Testis (tissue), 3 donors: ENCODE measurements around the gene ASB8. TPM values are rescaled to one million over a fixed set of nuclear protein-coding genes. Genes with fewer than 3 reads are reported as not detected.
A peak's percentile ranks its signal among the peaks of the same experiment; 100 is the strongest.

Experiments
- DNase-seq: peaks from one replicate; pipeline ENCODE4 v3.0.0-alpha.2; 2019
- H3K27ac ChIP-seq, 2 donors: fragments of 200-600 bp; sonication (generic); one replicate each; pipeline ENCODE4 v1.5.1; 2019
- H3K27me3 ChIP-seq: fragments of 200-600 bp; sonication (generic); one replicate; pipeline ENCODE4 v1.5.1; 2019
- H3K36me3 ChIP-seq: fragments of 200-600 bp; sonication (generic); one replicate; pipeline ENCODE4 v1.5.1; 2017; ENCODE audit warnings: low read depth; ENCODE audit errors: missing control alignments
- H3K4me1 ChIP-seq: fragments of 200-600 bp; sonication (generic); one replicate; pipeline ENCODE4 v1.5.1; 2019
- H3K4me3 ChIP-seq, 2 donors: fragments of 200-600 bp; sonication (generic); one replicate each; pipeline ENCODE4 v1.5.1; 2017 to 2019
- H3K9me3 ChIP-seq: fragments of 200-600 bp; sonication (generic); one replicate; pipeline ENCODE4 v1.5.1; 2017
- POLR2A ChIP-seq: fragments of 450-650 bp; IDR thresholded peaks from one replicate; pipeline ENCODE4 v1.6.1; 2017; ENCODE audit warnings: antibody characterized with exemption, mild to moderate bottlenecking, moderate library complexity
- WGBS, 2 donors: methylation state at CpG; one replicate each; pipeline ENCODE4 v1.1.5; 2018; 5-methylcytosine and 5-hydroxymethylcytosine counted together
- intact Hi-C: fragments of 100-400 bp; cut with DNase I; formaldehyde crosslinking; loops from one replicate; pipeline ENCODE4 v1.15.1; 2023; ENCODE audit warnings: low total_unique reads
- polyA plus RNA-seq: library from polyadenylated mRNA; stranded (reverse); fragments of 350-450 nt; fragmentation: Illumina TruSeq; extraction: RNeasy Lipid Tissue Mini Kit (QIAGEN cat#74804); gene quantifications from one replicate; pipeline ENCODE4 v1.2.3, GENCODE V29; 2014; ENCODE audit warnings: low read depth, low replicate concordance; ENCODE audit not compliant: insufficient read depth
- total RNA-seq, 2 donors: library from RNA; depleted of rRNA; stranded (reverse); fragments of >200 nt; gene quantifications; one replicate each; pipeline ENCODE4 v1.2.3, GENCODE V29; 2016
- TF ChIP-seq, protein P1 (sequence below), 3 experiments: fragments of 450-650 bp in 2 of 3; fragments of 200-600 bp in 1 of 3; sonication (generic) in 1 of 3; IDR thresholded peaks; one replicate each; pipeline ENCODE4 v1.5.1; 2016 to 2019; ENCODE audit warnings: antibody characterized with exemption in 3 of 3, mild to moderate bottlenecking in 2 of 3, moderate library complexity in 1 of 3

Gene ASB8
- total and polyA plus RNA-seq, 3 donors from 2014 or later: 34.7 to 55.4 (median 46.8) TPM

DNA sequence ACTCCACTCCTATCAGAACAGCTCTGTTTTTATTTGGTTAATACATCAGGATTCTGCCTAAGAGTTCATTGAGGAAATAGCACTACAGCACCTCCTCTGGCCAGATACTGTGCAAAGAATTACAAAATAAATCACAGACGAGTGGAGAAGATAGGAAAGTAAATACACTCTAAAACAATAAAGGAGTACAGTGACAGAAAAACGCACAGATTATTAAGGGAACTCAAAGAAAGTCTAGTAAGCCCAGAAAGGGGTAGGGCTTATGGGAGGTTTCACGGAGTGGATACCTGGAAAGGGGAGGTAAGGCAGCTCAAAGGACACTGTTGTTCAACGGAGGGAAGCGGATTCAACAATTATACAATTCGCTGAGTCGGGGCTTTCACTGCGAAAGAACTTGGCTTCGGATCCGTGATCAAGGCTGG, 40.2 kb upstream of the ASB8 start:
- DNase-seq: no peak
- H3K4me1 ChIP-seq: peaks cover 5% of the 10 kb centered on the region
- WGBS, 2 donors: 1 to 2% methylated on average over 10 of the region's 10 CpGs
- H3K27me3 ChIP-seq: no peaks in the 10 kb centered on the region
- peak overlapping the region; percentile 96 to 98 for H3K27ac ChIP-seq
- intact Hi-C loops: no loop called here
- H3K36me3 ChIP-seq: no peaks in the 10 kb centered on the region
- TF ChIP-seq POLR2A: no peak
- TF ChIP-seq, protein P1, sequence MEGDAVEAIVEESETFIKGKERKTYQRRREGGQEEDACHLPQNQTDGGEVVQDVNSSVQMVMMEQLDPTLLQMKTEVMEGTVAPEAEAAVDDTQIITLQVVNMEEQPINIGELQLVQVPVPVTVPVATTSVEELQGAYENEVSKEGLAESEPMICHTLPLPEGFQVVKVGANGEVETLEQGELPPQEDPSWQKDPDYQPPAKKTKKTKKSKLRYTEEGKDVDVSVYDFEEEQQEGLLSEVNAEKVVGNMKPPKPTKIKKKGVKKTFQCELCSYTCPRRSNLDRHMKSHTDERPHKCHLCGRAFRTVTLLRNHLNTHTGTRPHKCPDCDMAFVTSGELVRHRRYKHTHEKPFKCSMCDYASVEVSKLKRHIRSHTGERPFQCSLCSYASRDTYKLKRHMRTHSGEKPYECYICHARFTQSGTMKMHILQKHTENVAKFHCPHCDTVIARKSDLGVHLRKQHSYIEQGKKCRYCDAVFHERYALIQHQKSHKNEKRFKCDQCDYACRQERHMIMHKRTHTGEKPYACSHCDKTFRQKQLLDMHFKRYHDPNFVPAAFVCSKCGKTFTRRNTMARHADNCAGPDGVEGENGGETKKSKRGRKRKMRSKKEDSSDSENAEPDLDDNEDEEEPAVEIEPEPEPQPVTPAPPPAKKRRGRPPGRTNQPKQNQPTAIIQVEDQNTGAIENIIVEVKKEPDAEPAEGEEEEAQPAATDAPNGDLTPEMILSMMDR (IDR thresholded peaks at IDR 0.05): peak in 1 of 3 experiments; percentile 27
- H3K4me3 ChIP-seq: peak overlapping the region; percentile 76 to 88
- H3K9me3 ChIP-seq: no peaks in the 10 kb centered on the region

DNA sequence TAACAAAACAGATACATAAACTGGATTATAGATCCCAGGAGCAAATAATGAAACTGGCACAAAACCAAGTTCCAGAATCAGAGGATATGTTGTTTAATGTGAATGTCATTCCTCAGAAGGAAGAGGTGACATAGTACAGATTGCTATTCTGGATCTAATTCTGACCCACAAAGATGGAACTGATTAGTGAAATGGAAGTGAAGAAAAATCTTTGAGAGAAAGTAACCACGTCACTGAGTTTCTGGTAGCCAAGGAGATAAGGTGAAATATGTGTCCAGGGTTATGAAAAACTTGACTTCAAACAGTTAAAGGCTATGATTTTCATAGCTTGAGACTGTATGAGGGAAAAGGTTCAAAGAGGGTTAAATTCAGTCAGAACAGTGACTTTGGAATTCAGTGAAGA, 37.5 kb upstream of the ASB8 start:
- 56 to 61% methylated on average over 1 of the region's 1 CpG for WGBS, 2 donors
- H3K36me3 ChIP-seq: no peaks in the 10 kb centered on the region
- no peaks in the 10 kb centered on the region for H3K27me3 ChIP-seq
- TF ChIP-seq POLR2A: no peak
- TF ChIP-seq, protein P1 (IDR thresholded peaks at IDR 0.05): no peak
- intact Hi-C loops: no loop called here
- DNase-seq: no peak
- no peaks in the 10 kb centered on the region for H3K9me3 ChIP-seq
- no peak overlapping the region for H3K27ac ChIP-seq
- H3K4me1 ChIP-seq: peaks cover 5% of the 10 kb centered on the region
- H3K4me3 ChIP-seq: no peak overlapping the region

DNA sequence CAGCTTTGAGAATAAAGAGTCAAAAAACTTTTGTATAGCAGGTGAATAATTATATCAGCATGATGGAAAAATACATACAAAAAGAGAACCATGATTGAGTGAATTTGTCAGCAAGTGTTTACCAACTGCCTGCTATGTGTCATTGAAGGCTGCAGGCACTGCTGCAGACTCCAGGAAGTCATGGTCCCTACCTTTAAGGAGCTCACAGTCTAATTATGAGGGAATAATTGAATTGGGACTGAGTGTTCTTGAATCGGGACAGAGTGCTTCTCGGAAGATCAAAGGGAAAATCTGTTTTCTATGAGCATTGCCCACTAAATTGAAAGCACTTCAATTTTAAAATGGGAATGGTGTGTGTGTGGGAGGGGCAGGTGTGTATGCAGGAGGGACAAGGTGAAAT, 36.3 kb upstream of the ASB8 start:
- Histone ChIP-seq H3K27me3 (no peaks in the 10 kb centered on the region), H3K36me3 (no peaks in the 10 kb centered on the region), H3K4me3 (no peak overlapping the region), H3K27ac (no peak overlapping the region), H3K9me3 (no peaks in the 10 kb centered on the region), H3K4me1 (no peaks in the 10 kb centered on the region)
- 55% methylated on average over 2 of the region's 2 CpGs for WGBS, 2 donors
- no peak for DNase-seq
- intact Hi-C loops: no loop called here
- TF ChIP-seq, protein P1 (IDR thresholded peaks at IDR 0.05): no peak
- no peak for TF ChIP-seq POLR2A

DNA sequence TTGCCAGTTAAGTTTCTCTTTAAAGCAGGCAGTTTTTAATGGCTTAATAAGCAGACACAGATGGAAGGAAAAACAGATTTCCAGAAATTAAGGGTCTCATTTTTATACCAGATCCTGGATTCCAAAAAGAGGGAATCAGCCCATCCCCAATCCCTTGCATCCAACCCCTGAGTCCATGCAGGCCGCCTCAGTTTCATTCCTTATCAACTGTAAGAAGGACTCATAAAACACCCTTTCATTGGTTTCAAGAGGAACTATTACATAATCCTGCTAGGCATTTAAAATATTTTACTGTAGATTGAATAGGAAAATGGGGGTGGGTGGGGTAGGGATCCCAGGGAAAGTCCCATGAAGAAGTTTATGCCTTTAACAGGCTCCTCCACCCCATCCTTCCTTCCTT, 35.5 kb upstream of the ASB8 start:
- intact Hi-C loops: no loop called here
- Histone ChIP-seq H3K36me3 (no peaks in the 10 kb centered on the region), H3K4me3 (no peak overlapping the region), H3K4me1 (no peaks in the 10 kb centered on the region), H3K27me3 (no peaks in the 10 kb centered on the region), H3K9me3 (no peaks in the 10 kb centered on the region), H3K27ac (no peak overlapping the region)
- 74 to 89% methylated on average over 1 of the region's 1 CpG for WGBS, 2 donors
- DNase-seq: no peak
- no peak for TF ChIP-seq POLR2A
- TF ChIP-seq, protein P1 (IDR thresholded peaks at IDR 0.05): no peak

DNA sequence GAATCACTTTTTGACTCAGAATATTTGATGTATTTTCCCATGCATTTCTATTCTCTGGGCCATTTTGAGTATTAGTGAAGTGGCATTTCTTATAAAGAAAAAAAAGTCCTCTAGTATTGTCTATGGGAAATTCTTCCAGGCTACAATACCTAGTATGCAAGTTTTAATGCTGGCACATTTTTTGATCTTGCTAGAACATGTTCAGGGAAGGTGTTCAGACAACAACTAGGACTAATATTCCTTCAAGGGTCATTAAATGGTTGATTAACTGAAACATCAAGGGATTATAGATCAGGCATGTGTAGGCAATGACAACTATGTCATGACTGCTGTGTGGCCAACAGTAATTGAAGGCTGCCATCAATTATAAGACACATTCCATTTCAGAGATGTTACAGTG, 33.8 kb upstream of the ASB8 start:
- H3K4me3 ChIP-seq: no peak overlapping the region
- H3K9me3 ChIP-seq: no peaks in the 10 kb centered on the region
- H3K36me3 ChIP-seq: no peaks in the 10 kb centered on the region
- H3K27ac ChIP-seq: no peak overlapping the region
- no peak for DNase-seq
- no peaks in the 10 kb centered on the region for H3K4me1 ChIP-seq
- intact Hi-C loops: no loop called here
- no peaks in the 10 kb centered on the region for H3K27me3 ChIP-seq
- no peak for TF ChIP-seq POLR2A
- TF ChIP-seq, protein P1 (IDR thresholded peaks at IDR 0.05): no peak
